Muscle layer of colon (tissue), 2 donors: ENCODE results near the gene SLC35G3.
A peak's percentile ranks its signal among the peaks of the same experiment; 100 is the strongest.
"Not testable (repeated sequence)": the region's sequence is repeated elsewhere in the genome, so short reads cannot be mapped to it uniquely, and the experiment has no call there.

ENCODE experiments used
- H3K27ac ChIP-seq: one replicate; pipeline ENCODE4 v1.7.0; 2013; ENCODE audit warnings: low read depth, mild to moderate bottlenecking, low read length, moderate library complexity
- H3K27me3 ChIP-seq, 2 donors: one replicate each; pipeline ENCODE4 v1.7.0; 2013; ENCODE audit warnings: low read length in 2 of 2, mild to moderate bottlenecking in 2 of 2; ENCODE audit not compliant: insufficient read depth in 2 of 2, control insufficient read depth in 1 of 2
- H3K36me3 ChIP-seq: one replicate; pipeline ENCODE4 v1.7.0; 2013; ENCODE audit warnings: mild to moderate bottlenecking, low read length; ENCODE audit not compliant: insufficient read depth
- H3K4me1 ChIP-seq: one replicate; pipeline ENCODE4 v1.7.0; 2013; ENCODE audit warnings: mild to moderate bottlenecking, low read length; ENCODE audit not compliant: insufficient read depth
- H3K4me3 ChIP-seq, 2 donors: one replicate each; pipeline ENCODE4 v1.7.0; 2013; ENCODE audit warnings: low read length in 2 of 2, low read depth in 1 of 2, mild to moderate bottlenecking in 1 of 2, moderate library complexity in 1 of 2
- H3K9ac ChIP-seq: one replicate; pipeline ENCODE4 v1.7.0; 2013; ENCODE audit warnings: low read length
- H3K9me3 ChIP-seq: one replicate; pipeline ENCODE4 v1.7.0; 2013; ENCODE audit warnings: mild to moderate bottlenecking, low read length
- donor health status: abdominal sarcoma.
- donor health status: Adenocarcinoma of cecum.

The SLC35G3 gene

DNA sequence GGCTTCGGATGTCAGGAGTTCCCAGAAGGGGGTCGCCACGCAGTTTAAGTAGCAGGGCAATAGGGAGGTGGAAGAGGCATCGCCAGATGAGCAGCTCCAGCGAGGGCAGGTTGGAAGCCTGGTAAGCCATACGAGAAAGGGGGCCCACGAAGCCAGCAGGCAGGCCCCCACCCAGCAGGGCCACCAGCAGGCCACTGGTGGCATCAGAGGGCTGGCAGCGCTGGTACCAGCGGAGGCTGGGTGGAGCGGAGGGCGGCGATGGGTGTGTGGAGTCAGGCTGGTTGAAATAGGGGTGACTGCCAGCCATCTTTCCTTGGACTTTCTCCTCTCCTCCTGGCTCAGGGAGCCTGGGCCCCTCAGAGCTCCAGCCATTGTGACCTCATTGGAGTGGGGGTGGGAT lies at the start of gene SLC35G3:
Gene SLC35G3, minus strand, starts transcription at position 393 of the 400 bp plus-strand sequence. Its CDS starts 86 bp downstream, at position 307.
- H3K4me1 ChIP-seq, H3K4me3 ChIP-seq, H3K36me3 ChIP-seq, H3K9ac ChIP-seq, H3K27me3 ChIP-seq, H3K9me3 ChIP-seq, H3K27ac ChIP-seq: not testable (repeated sequence)

- Histone ChIP-seq H3K27me3 (no peaks in the 10 kb centered on the region), H3K9me3 (no peaks in the 10 kb centered on the region), H3K9ac (peak overlapping the region; percentile 93), H3K4me3 (peak overlapping the region; percentile 89 to 96), H3K4me1 (peaks cover 26% of the 10 kb centered on the region), H3K27ac (peak overlapping the region; percentile 100), H3K36me3 (peaks cover 7% of the 10 kb centered on the region)
These were observed 49.6 kb upstream of the SLC35G3 start for GRCh38 chr17:35243561-35244340.

GRCh38 chr17:35242805-35243560 lies 48.8 kb upstream of the SLC35G3 start, which contains the start of gene SLFN5:
Gene SLFN5, plus strand, starts transcription at chr17:35243072. Its CDS starts 15,619 bp downstream, at chr17:35258691.
- Histone ChIP-seq H3K9me3 (no peaks in the 10 kb centered on the region), H3K9ac (peak within 1 kb of the TSS; percentile 93), H3K36me3 (peaks cover 7% of the 10 kb centered on the region), H3K4me3 (peak within 1 kb of the TSS; percentile 89 to 96), H3K4me1 (peaks cover 26% of the 10 kb centered on the region), H3K27me3 (no peaks in the 10 kb centered on the region), H3K27ac (peak within 1 kb of the TSS; percentile 100)

- no peaks in the 10 kb centered on the region for H3K27me3 ChIP-seq
- no peaks in the 10 kb centered on the region for H3K36me3 ChIP-seq
- H3K4me3 ChIP-seq: peak overlapping the region; percentile 89 to 96
- peak overlapping the region; percentile 55 for H3K9ac ChIP-seq
- H3K9me3 ChIP-seq: no peaks in the 10 kb centered on the region
- peaks cover 26% of the 10 kb centered on the region for H3K4me1 ChIP-seq
- peak overlapping the region; percentile 100 for H3K27ac ChIP-seq
These were observed 48.1 kb upstream of the SLC35G3 start for GRCh38 chr17:35242158-35242804.

GRCh38 chr17:35241520-35241919 lies 47.3 kb upstream of the SLC35G3 start:
- Histone ChIP-seq H3K4me3 (peak overlapping the region in 1 of 2 donors; percentile 89), H3K4me1 (peaks cover 26% of the 10 kb centered on the region), H3K27ac (no peak overlapping the region), H3K27me3 (no peaks in the 10 kb centered on the region), H3K9ac (no peak overlapping the region), H3K9me3 (no peaks in the 10 kb centered on the region), H3K36me3 (no peaks in the 10 kb centered on the region)

DNA sequence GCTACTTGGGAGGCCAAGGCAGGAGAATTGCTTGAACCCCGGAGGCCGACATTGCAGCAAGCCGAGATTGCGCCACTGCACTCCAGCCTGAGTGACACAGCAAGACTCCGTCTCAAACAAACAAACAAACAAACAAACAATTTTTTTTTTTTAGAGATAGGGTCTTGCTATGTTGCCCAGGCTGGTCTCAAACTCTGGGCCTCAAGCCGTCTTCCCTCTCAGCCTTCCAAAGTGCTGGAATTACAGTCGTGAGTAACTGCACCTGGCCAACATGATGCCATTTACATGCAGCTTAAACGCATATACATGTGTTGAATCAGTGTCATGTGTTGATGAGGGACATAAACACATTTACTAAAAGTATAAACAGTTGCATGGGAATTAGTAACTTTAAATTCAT lies 46.7 kb upstream of the SLC35G3 start:
- Histone ChIP-seq H3K4me3 (no peak overlapping the region), H3K9me3 (no peaks in the 10 kb centered on the region), H3K27me3 (no peaks in the 10 kb centered on the region), H3K4me1 (peaks cover 26% of the 10 kb centered on the region), H3K36me3 (no peaks in the 10 kb centered on the region), H3K9ac (no peak overlapping the region), H3K27ac (no peak overlapping the region)

DNA sequence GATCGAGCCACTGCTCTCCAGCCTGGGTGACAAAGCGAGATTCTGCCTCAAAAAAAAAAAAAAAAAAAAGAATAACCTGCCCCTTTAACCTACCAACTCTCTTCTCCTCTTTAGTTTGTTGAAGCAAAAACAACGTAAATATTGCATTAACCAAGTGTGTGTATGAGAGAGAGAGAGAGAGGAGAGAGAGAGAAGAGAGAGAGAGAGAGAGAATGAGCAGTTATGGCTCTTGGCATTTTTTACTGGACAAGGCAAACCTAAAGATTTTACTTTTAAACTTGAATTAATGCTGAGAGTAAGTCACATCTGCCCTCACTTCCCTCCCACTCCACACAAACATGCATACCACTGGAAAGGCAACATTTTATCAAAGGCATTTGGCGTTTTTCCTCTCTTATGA lies 45.6 kb upstream of the SLC35G3 start:
- no peak overlapping the region for H3K4me3 ChIP-seq
- H3K27ac ChIP-seq: no peak overlapping the region
- H3K9ac ChIP-seq: no peak overlapping the region
- H3K27me3 ChIP-seq: no peaks in the 10 kb centered on the region
- H3K9me3 ChIP-seq: no peaks in the 10 kb centered on the region
- peaks cover 15% of the 10 kb centered on the region for H3K4me1 ChIP-seq
- H3K36me3 ChIP-seq: no peaks in the 10 kb centered on the region

GRCh38 chr17:35238821-35239220 lies 44.6 kb upstream of the SLC35G3 start:
- no peak overlapping the region for H3K9ac ChIP-seq

DNA sequence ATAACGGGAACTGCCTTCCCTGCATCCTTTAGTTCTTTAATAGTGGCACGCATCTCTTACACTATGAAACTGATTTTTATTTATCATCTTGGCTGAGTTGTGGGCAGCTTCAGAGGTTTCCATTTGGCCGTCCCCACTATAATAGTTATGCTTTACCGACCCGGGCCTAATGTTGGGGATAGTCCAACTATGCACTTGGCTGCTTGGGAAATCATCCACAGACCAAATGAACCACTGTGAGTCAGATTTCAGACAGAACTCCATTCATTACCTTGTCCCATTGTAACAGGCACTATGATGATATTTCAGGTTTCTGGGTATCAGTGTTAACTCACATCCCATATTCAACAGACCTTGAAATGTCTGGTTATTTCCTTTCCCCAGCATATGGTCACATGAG lies 42.6 kb upstream of the SLC35G3 start:
- Histone ChIP-seq H3K9ac (no peak overlapping the region), H3K9me3 (no peaks in the 10 kb centered on the region), H3K4me1 (peaks cover 6% of the 10 kb centered on the region), H3K36me3 (no peaks in the 10 kb centered on the region), H3K4me3 (no peak overlapping the region), H3K27me3 (no peaks in the 10 kb centered on the region), H3K27ac (no peak overlapping the region)

More at GRCh38 chr17:35238821-35239220, 44.6 kb upstream of the SLC35G3 start:
- Histone ChIP-seq H3K27ac (no peak overlapping the region), H3K9me3 (no peaks in the 10 kb centered on the region), H3K4me1 (peaks cover 6% of the 10 kb centered on the region), H3K4me3 (no peak overlapping the region), H3K27me3 (no peaks in the 10 kb centered on the region), H3K36me3 (no peaks in the 10 kb centered on the region)

GRCh38 chr17:35235917-35236316 lies 41.7 kb upstream of the SLC35G3 start:
- Histone ChIP-seq H3K27ac (no peak overlapping the region), H3K4me3 (no peak overlapping the region), H3K4me1 (no peaks in the 10 kb centered on the region), H3K9me3 (no peaks in the 10 kb centered on the region), H3K9ac (no peak overlapping the region), H3K27me3 (no peaks in the 10 kb centered on the region), H3K36me3 (no peaks in the 10 kb centered on the region)

- H3K9ac ChIP-seq: no peak overlapping the region
- no peaks in the 10 kb centered on the region for H3K4me1 ChIP-seq
- H3K27ac ChIP-seq: no peak overlapping the region
- H3K36me3 ChIP-seq: no peaks in the 10 kb centered on the region
- H3K4me3 ChIP-seq: no peak overlapping the region
- no peaks in the 10 kb centered on the region for H3K27me3 ChIP-seq
- no peaks in the 10 kb centered on the region for H3K9me3 ChIP-seq
These were observed 41.1 kb upstream of the SLC35G3 start for GRCh38 chr17:35235289-35235688.
